Duodenal mucosa (tissue), 2 donors: Measurements from ENCODE around the gene ASXL1.
"Not testable (repeated sequence)": the region's sequence is repeated elsewhere in the genome, so short reads cannot be mapped to it uniquely, and the experiment has no call there.

Experiments used
- H3K27ac ChIP-seq: one replicate; pipeline ENCODE4 v1.7.0; 2013; ENCODE audit warnings: low read depth, low read length
- H3K27me3 ChIP-seq, 2 donors: one replicate each; pipeline ENCODE4 v1.7.0; 2013; ENCODE audit warnings: low read length in 2 of 2, control low read depth in 1 of 2; ENCODE audit not compliant: insufficient read depth in 2 of 2, control insufficient read depth in 1 of 2
- H3K36me3 ChIP-seq, 2 donors: one replicate each; pipeline ENCODE4 v1.7.0; 2013; ENCODE audit warnings: low read length in 2 of 2, control low read depth in 1 of 2; ENCODE audit not compliant: insufficient read depth in 2 of 2, control insufficient read depth in 1 of 2
- H3K4me1 ChIP-seq, 2 donors: one replicate each; pipeline ENCODE4 v1.7.0; 2013; ENCODE audit warnings: low read length in 2 of 2, control low read depth in 1 of 2; ENCODE audit not compliant: insufficient read depth in 2 of 2, control insufficient read depth in 1 of 2
- H3K4me3 ChIP-seq, 2 donors: one replicate each; pipeline ENCODE4 v1.7.0; 2013; ENCODE audit warnings: low read length in 2 of 2, low read depth in 1 of 2
- H3K9ac ChIP-seq, 2 donors: one replicate each; pipeline ENCODE4 v1.7.0; 2013; ENCODE audit warnings: low read length in 2 of 2, low read depth in 1 of 2
- H3K9me3 ChIP-seq, 2 donors: one replicate each; pipeline ENCODE4 v1.7.0; 2013; ENCODE audit warnings: low read length in 2 of 2, control low read depth in 1 of 2; ENCODE audit not compliant: control insufficient read depth in 1 of 2

The ASXL1 gene

DNA sequence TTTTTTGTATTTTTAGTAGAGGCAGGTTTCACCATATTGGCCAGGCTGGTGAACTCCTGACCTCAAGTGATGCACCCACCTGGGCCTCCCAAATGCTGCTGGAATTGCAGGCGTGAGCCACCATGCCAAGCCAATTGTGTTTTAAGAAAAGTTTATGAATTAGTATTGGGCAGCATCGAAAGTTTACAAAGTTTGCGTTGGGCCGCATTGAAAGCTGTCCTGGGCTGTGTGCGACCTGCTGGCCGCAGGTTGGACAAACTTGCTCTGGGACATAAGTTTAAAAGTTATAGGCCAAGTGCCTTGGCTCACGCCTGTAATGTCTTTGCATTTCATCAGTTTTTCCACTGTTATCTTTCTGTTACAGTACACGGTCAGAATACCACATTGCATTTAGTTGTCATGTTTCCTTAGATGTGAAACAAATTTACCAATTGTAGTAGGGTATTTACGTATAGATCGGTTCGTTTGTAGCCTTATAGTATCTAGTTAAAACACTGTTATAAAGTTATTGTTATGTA is 39.5 kb downstream of the ASXL1 start:
- H3K4me1 ChIP-seq = no peaks in the 10 kb centered on the region
- no peak overlapping the region for H3K4me3 ChIP-seq
- H3K27me3 ChIP-seq = no peaks in the 10 kb centered on the region
- H3K9me3 ChIP-seq = no peaks in the 10 kb centered on the region
- H3K27ac ChIP-seq = no peak overlapping the region
- H3K9ac ChIP-seq = no peak overlapping the region
- peaks cover 0 to 5% of the 10 kb centered on the region in 2 donors for H3K36me3 ChIP-seq

GRCh38 chr20:32400476-32400875 is 42.3 kb downstream of the ASXL1 start:
- H3K36me3 ChIP-seq = peaks cover 0 to 5% of the 10 kb centered on the region in 2 donors
- H3K4me3 ChIP-seq = no peak overlapping the region
- H3K27me3 ChIP-seq = no peaks in the 10 kb centered on the region
- no peaks in the 10 kb centered on the region for H3K9me3 ChIP-seq
- H3K27ac ChIP-seq = no peak overlapping the region
- H3K9ac ChIP-seq = no peak overlapping the region
- H3K4me1 ChIP-seq = no peaks in the 10 kb centered on the region

GRCh38 chr20:32404017-32404416 is 45.9 kb downstream of the ASXL1 start:
- H3K36me3 ChIP-seq = peaks cover 0 to 3% of the 10 kb centered on the region in 2 donors
- no peak overlapping the region for H3K9ac ChIP-seq
- H3K9me3 ChIP-seq = no peaks in the 10 kb centered on the region
- no peak overlapping the region for H3K4me3 ChIP-seq
- no peaks in the 10 kb centered on the region for H3K4me1 ChIP-seq
- H3K27me3 ChIP-seq = no peaks in the 10 kb centered on the region
- no peak overlapping the region for H3K27ac ChIP-seq

GRCh38 chr20:32406701-32407100 is 48.6 kb downstream of the ASXL1 start:
- Histone ChIP-seq H3K27ac (no peak overlapping the region), H3K9me3 (no peaks in the 10 kb centered on the region), H3K4me1 (no peaks in the 10 kb centered on the region), H3K36me3 (peaks cover 3% of the 10 kb centered on the region in 2 donors), H3K9ac (no peak overlapping the region), H3K27me3 (no peaks in the 10 kb centered on the region), H3K4me3 (no peak overlapping the region)

- H3K27me3 ChIP-seq, H3K9ac ChIP-seq, H3K27ac ChIP-seq, H3K4me1 ChIP-seq, H3K9me3 ChIP-seq, H3K4me3 ChIP-seq, H3K36me3 ChIP-seq: not testable (repeated sequence)
Measured at GRCh38 chr20:32407131-32407750, 49.1 kb downstream of the ASXL1 start.

DNA sequence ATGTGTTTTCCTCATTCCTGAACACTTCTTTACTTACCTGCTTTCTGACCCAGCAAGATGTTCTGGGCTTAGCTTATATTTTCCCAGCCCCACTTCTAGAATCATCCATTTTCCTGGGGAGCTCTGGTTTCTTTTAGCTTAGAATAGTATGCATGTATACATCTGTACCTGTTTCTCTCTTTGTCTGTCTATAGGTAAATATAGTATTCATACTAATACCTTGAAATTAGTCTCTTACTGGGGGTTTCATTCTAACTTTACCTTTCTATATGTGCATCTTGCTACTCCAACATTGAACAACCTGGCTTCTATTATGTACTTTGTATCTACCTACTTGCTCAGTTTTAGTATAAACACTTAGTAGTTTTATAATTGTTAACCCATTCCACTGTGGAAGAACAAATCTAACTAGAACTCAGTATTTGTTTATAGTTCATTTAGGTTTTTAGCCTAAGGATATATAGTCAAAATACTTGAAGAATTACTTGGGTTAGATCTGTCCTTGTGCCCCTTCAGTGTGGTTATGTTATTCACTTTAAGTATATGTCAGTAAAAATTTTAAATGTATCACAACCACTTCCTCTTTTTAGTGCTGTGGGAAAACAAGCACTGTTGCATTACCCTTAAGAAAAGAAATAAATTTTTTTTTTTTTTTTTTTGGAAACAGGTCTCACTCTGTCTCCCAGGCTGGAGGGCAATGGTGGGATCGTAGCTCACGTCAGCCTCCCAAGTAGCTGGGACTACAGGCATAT is 54.0 kb downstream of the ASXL1 start:
- Histone ChIP-seq H3K27ac (no peak overlapping the region), H3K9me3 (no peaks in the 10 kb centered on the region), H3K4me1 (no peaks in the 10 kb centered on the region), H3K27me3 (no peaks in the 10 kb centered on the region), H3K9ac (no peak overlapping the region), H3K36me3 (peaks cover 0 to 3% of the 10 kb centered on the region in 2 donors), H3K4me3 (no peak overlapping the region)

- no peaks in the 10 kb centered on the region for H3K4me1 ChIP-seq
- H3K27ac ChIP-seq = no peak overlapping the region
Measured at GRCh38 chr20:32415494-32415893, 57.4 kb downstream of the ASXL1 start.

GRCh38 chr20:32416206-32416605 is 58.1 kb downstream of the ASXL1 start:
- Histone ChIP-seq H3K4me1 (no peaks in the 10 kb centered on the region), H3K27me3 (no peaks in the 10 kb centered on the region), H3K27ac (no peak overlapping the region), H3K9ac (no peak overlapping the region), H3K4me3 (no peak overlapping the region), H3K36me3 (no peaks in the 10 kb centered on the region), H3K9me3 (no peaks in the 10 kb centered on the region)

More at GRCh38 chr20:32415494-32415893, 57.4 kb downstream of the ASXL1 start:
- H3K9ac ChIP-seq = no peak overlapping the region
- peaks cover 0 to 1% of the 10 kb centered on the region in 2 donors for H3K36me3 ChIP-seq
- no peak overlapping the region for H3K4me3 ChIP-seq
- H3K9me3 ChIP-seq = no peaks in the 10 kb centered on the region
- no peaks in the 10 kb centered on the region for H3K27me3 ChIP-seq

DNA sequence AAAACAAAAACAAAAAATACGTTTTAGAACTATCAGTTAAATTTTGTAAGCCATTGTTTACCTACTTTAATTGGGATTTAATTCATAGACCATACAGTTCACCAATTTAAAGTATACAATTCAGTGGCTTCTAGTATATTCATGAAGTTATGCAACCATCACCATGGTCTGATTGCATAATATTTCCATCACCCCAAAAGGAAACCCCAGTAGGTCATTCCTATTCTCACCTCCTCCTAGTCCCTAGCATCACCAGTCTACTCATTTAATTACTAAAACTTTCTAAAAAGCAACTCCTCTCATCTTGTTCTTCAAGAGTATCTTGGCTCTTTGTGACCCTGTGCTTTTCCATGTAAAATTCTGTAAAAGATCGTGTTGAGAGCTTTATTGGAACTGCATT is 60.2 kb downstream of the ASXL1 start:
- Histone ChIP-seq H3K4me1 (no peaks in the 10 kb centered on the region), H3K9me3 (no peaks in the 10 kb centered on the region), H3K27me3 (no peaks in the 10 kb centered on the region), H3K36me3 (no peaks in the 10 kb centered on the region), H3K4me3 (no peak overlapping the region), H3K27ac (no peak overlapping the region), H3K9ac (no peak overlapping the region)

GRCh38 chr20:32421290-32421689 is 63.2 kb downstream of the ASXL1 start:
- no peak overlapping the region for H3K27ac ChIP-seq
- H3K27me3 ChIP-seq = no peaks in the 10 kb centered on the region
- no peak overlapping the region for H3K9ac ChIP-seq
- H3K4me3 ChIP-seq = no peak overlapping the region
- no peaks in the 10 kb centered on the region for H3K4me1 ChIP-seq
- H3K9me3 ChIP-seq = no peaks in the 10 kb centered on the region
- H3K36me3 ChIP-seq = no peaks in the 10 kb centered on the region
